ENCODE data around the gene FBN1.

Gene FBN1

DNA sequence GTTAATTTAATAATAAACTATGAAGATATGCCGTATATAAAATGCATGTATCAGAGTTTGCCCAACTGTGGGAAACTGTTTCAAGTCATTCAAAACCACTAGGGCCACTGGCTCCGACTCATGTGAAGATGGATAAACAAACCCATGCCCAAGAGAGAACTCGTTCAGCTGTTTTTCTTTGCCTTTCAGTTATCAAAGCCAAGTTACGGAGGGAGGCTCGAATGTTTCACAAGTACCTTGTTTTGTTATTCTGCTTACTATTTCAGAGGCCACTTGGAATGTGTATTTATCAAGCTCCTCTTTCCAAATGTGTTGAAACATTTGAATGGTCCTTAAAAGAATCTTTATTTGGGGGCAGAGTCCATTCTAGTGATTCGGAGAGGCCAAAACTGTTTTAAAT is 232.2 kb downstream of the FBN1 start:
- ATAC-seq (replicated peaks; ENCODE audit: extremely low read depth, poor library complexity, severe bottlenecking) (no peak), DNase-seq (ENCODE audit: low spot score in 2 of 2) (no peak)
- Mint-ChIP-seq H3K4me1 (no peaks in the 10 kb centered on the region), H3K27me3 (peaks cover 47% of the 10 kb centered on the region), H3K9me3 (no peaks in the 10 kb centered on the region), H3K4me3 (no peak overlapping the region), H3K36me3 (ENCODE audit: insufficient read depth) (no peaks in the 10 kb centered on the region), H3K27ac (ENCODE audit: low read depth) (no peak overlapping the region)

DNA sequence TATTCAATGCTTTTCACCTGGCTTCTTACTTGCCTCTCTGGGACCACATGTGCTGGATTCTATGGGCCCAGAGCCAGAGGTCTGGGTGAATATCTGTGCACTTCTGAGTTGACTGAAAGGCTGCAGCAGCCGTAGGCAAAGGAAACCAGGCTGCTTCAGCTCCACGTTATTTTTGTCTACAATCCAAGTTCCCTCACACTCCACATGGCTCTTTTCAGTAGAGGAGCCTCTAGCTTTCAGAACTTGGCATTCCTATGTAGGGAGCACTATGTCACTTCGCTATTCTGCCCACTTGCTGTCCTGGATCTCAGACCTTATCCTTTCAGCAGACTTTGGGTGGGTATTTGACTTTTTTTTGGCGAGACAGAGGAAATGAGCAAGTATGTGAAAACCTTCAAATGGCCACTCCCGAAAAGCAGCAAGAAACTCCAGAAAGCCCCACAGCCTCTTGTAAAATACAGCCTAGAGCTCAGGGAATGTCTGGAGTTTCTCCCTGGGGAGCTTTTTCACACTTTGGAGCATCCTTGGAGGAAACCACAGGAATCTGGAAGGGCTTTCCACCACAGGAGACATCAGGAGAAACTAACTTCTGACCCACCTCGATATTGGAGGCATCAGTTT is 233.4 kb downstream of the FBN1 start:
- no peak for ATAC-seq (replicated peaks; ENCODE audit: extremely low read depth, poor library complexity, severe bottlenecking)
- Mint-ChIP-seq H3K9me3 (no peaks in the 10 kb centered on the region), H3K4me1 (no peaks in the 10 kb centered on the region), H3K36me3 (ENCODE audit: insufficient read depth) (no peaks in the 10 kb centered on the region), H3K27ac (ENCODE audit: low read depth) (no peak overlapping the region), H3K4me3 (no peak overlapping the region), H3K27me3 (peaks cover 37% of the 10 kb centered on the region)
- DNase-seq (ENCODE audit: low spot score in 2 of 2), result no peak

DNA sequence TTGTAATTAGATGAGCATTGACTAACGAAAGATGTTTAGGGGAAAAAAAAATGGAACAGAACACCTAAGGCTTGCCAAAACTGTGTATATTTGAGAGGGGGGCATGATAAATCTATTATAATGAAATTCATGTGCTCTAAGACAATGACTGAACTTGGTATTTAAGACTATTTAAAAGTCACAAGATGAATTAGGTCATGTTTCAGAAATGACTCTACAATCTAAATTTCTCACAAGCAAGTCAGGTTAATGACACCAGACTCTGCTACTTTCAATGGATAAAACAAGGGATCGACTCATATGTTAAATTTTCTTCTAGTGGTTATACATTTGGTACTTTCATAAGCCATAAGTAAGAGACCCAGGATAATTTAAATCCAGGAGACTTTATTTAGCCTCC is 235.9 kb downstream of the FBN1 start:
- H3K36me3 Mint-ChIP-seq (ENCODE audit: insufficient read depth), result no peaks in the 10 kb centered on the region
- DNase-seq (ENCODE audit: low spot score in 2 of 2) (no peak), ATAC-seq (replicated peaks; ENCODE audit: extremely low read depth, poor library complexity, severe bottlenecking) (no peak)
- H3K9me3 Mint-ChIP-seq, result no peaks in the 10 kb centered on the region
- H3K27ac Mint-ChIP-seq (ENCODE audit: low read depth), result no peak overlapping the region
- no peaks in the 10 kb centered on the region for H3K4me1 Mint-ChIP-seq
- H3K4me3 Mint-ChIP-seq, result no peak overlapping the region
- peaks cover 33% of the 10 kb centered on the region for H3K27me3 Mint-ChIP-seq

DNA sequence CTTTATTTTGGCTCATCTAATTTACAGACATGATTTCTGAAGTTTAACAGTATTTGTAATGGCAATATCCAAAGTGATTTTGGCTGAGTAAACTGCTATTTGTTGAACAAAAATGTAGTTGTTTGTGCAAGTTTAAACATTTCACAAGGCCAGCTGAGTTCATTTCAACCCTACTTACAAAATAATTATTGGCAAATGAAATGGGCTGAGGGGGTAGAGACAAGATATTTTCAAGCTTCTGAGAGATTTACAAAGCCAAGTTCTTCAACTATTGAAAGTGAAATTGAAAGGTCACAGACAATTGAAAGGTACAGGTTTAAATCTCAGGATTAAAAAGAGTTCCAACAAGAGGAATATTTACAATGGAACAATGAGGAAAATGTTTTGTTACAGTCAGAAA is 237.2 kb downstream of the FBN1 start:
- H3K4me1 Mint-ChIP-seq, result no peaks in the 10 kb centered on the region
- no peaks in the 10 kb centered on the region for H3K9me3 Mint-ChIP-seq
- no peak for ATAC-seq (replicated peaks; ENCODE audit: extremely low read depth, poor library complexity, severe bottlenecking)
- H3K27me3 Mint-ChIP-seq, result peaks cover 23% of the 10 kb centered on the region
- H3K4me3 Mint-ChIP-seq, result no peak overlapping the region
- no peak overlapping the region for H3K27ac Mint-ChIP-seq (ENCODE audit: low read depth)
- DNase-seq (ENCODE audit: low spot score in 2 of 2), result no peak
- no peaks in the 10 kb centered on the region for H3K36me3 Mint-ChIP-seq (ENCODE audit: insufficient read depth)

DNA sequence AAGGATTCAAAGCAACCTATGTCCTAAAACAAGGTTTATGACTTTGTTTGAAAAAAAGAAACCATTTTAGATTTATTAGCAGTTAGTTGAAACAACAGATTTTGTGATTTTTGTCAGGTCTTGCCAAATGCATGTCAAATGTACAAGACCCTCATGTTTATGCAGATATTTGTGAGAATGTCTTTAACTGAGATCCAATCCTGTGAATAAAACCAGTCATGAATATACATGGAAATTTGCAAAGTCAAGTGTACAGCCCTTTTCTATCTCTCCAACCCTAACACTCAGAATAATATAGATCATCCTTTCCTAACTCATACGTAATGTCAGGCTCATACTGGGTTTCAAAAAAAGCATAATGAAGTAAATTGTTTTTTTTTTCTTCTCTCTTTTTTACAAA is 237.9 kb downstream of the FBN1 start:
- peaks cover 16% of the 10 kb centered on the region for H3K27me3 Mint-ChIP-seq
- H3K36me3 Mint-ChIP-seq (ENCODE audit: insufficient read depth), result no peaks in the 10 kb centered on the region
- DNase-seq (ENCODE audit: low spot score in 2 of 2) (no peak), ATAC-seq (replicated peaks; ENCODE audit: extremely low read depth, poor library complexity, severe bottlenecking) (no peak)
- no peak overlapping the region for H3K27ac Mint-ChIP-seq (ENCODE audit: low read depth)
- no peaks in the 10 kb centered on the region for H3K9me3 Mint-ChIP-seq
- H3K4me1 Mint-ChIP-seq, result no peaks in the 10 kb centered on the region
- no peak overlapping the region for H3K4me3 Mint-ChIP-seq

DNA sequence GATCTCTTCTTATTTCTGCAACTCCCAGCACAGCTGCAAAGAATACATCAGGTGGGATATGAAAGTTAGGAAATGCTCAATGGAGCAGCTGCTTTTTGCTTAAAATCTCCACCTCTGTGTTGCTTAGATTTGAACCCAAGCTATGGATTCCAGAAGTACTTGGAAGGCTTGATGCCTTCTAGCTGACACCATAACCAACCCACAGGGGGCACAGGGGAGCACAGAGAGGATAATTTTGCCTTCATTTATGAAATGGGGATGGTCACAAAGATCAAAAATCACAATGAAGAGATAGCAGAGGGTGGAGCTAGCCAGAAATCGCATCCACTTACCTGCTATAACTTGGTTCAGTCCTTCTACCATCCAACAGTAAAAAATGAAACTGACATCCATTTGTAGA is 238.6 kb downstream of the FBN1 start:
- Mint-ChIP-seq H3K4me3 (no peak overlapping the region), H3K36me3 (ENCODE audit: insufficient read depth) (no peaks in the 10 kb centered on the region), H3K27ac (ENCODE audit: low read depth) (no peak overlapping the region), H3K9me3 (no peaks in the 10 kb centered on the region), H3K4me1 (no peaks in the 10 kb centered on the region), H3K27me3 (peaks cover 10% of the 10 kb centered on the region)
- no peak for ATAC-seq (replicated peaks; ENCODE audit: extremely low read depth, poor library complexity, severe bottlenecking)
- DNase-seq (ENCODE audit: low spot score in 2 of 2), result no peak

DNA sequence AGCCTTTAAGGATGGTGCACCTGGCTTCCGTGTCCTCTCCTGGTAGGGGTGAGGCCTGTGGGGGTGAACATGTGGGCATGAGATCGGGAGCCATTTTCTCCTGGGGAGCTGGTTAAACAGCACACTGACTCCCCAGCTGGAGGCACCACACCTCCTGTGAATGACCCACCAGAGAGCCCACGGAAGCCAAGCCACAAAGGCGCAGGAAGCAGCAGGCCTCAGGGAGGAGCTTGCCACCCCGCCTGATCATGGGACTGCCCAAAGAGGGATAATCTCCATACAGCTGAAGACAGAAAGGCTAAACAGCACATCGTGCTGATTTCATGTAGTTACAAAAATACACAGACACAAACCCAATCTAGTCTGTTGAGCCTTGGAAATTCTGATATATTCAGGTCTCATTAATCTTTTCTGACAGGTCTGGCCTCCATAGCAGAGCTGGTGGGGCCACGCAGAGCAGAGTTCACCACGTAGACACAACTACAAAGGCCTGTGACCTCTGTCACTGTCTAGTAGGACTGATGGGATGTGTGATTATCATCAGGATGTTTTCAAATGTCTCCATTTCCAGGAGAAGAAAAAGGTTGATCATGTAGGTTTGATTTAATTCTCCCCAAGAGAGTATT is 239.1 kb downstream of the FBN1 start:
- DNase-seq (ENCODE audit: low spot score in 2 of 2) (no peak), ATAC-seq (replicated peaks; ENCODE audit: extremely low read depth, poor library complexity, severe bottlenecking) (no peak)
- Mint-ChIP-seq H3K9me3 (no peaks in the 10 kb centered on the region), H3K4me1 (no peaks in the 10 kb centered on the region), H3K36me3 (ENCODE audit: insufficient read depth) (no peaks in the 10 kb centered on the region), H3K27ac (ENCODE audit: low read depth) (no peak overlapping the region), H3K27me3 (peaks cover 10% of the 10 kb centered on the region), H3K4me3 (no peak overlapping the region)

DNA sequence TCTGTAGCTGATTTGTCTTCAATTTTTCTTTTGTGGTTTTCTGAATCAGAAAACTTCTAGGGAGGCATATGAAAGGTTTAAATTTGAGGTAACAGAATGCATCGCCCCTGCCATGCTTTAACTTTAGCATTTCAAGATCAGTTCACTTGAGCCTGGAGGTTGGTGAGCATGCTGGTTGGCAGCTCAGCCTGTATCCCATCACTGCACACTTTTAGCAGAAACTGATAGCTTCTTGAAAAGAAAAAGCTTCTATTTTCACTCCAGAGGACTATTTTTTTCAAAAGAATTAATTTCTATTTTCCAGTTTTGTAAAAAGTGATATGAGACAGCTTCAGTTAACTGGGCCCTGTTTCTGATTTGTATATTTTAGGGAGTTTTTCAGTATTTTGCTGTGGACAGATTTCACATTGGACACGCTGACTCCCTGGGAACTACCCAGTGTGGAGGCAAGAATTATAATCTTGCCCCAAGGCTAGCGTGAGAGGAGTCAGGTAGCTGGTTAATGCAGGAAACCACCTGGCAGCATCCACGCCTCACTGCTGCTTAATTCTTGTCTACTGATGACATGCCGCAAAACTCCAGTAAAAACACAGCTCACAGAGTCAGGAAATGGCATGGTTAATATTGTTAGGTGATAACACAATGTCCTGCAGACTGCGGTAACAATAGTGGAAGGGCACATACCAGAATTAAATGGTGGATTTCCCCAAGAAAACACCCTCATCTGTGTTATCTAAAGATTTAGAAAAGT is 242.9 kb downstream of the FBN1 start:
- Mint-ChIP-seq H3K4me3 (no peak overlapping the region), H3K27me3 (peaks cover 28% of the 10 kb centered on the region), H3K4me1 (no peaks in the 10 kb centered on the region), H3K27ac (ENCODE audit: low read depth) (no peak overlapping the region), H3K9me3 (no peaks in the 10 kb centered on the region), H3K36me3 (ENCODE audit: insufficient read depth) (no peaks in the 10 kb centered on the region)
- ATAC-seq (replicated peaks; ENCODE audit: extremely low read depth, poor library complexity, severe bottlenecking), result no peak
- DNase-seq (ENCODE audit: low spot score in 2 of 2), result no peak

DNA sequence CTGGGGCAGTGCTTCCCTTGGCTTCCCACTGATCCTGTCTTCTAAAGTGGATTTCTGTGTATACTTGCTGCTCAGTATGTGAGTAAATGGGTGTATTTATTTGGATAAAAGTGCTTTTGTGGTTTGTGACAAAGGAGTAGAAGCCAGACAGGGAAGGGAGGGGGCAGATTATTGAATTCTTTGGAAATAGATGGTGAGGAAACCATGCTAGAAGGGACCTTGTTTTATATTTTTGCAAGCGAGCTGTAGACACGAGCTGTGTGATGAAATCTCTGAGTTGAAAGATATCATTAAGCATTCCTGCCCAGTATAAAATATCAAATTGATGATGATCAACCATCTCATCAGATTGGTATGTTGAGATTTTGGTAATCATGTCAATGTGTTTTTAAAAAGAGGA is 245.4 kb downstream of the FBN1 start:
- Mint-ChIP-seq H3K27me3 (peaks cover 29% of the 10 kb centered on the region), H3K36me3 (ENCODE audit: insufficient read depth) (no peaks in the 10 kb centered on the region), H3K4me3 (no peak overlapping the region), H3K27ac (ENCODE audit: low read depth) (no peak overlapping the region), H3K9me3 (no peaks in the 10 kb centered on the region), H3K4me1 (no peaks in the 10 kb centered on the region)
- no peak for ATAC-seq (replicated peaks; ENCODE audit: extremely low read depth, poor library complexity, severe bottlenecking)
- no peak for DNase-seq (ENCODE audit: low spot score in 2 of 2)

DNA sequence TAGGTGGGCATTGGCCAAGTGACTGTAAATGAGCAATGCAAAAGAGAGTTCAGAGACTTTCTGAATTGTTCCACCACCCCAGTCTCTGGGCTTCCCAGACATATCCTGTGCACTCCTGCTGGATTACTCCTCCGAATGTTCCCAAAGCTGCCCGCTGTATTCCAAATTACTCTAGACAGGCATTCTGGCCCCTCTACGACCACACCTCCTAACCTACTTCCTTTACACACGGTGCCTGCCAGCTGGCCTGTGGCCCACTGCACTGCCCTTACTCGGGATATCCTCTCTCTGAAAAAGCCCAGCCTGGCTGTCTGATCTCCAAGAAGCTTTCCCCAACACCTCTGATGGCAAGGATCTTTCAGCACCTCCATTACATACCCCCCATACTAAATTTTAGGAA is 247.7 kb downstream of the FBN1 start:
- Mint-ChIP-seq H3K4me3 (no peak overlapping the region), H3K36me3 (ENCODE audit: insufficient read depth) (no peaks in the 10 kb centered on the region), H3K4me1 (no peaks in the 10 kb centered on the region), H3K27ac (ENCODE audit: low read depth) (no peak overlapping the region), H3K9me3 (no peaks in the 10 kb centered on the region), H3K27me3 (peaks cover 33% of the 10 kb centered on the region)
- ATAC-seq (replicated peaks; ENCODE audit: extremely low read depth, poor library complexity, severe bottlenecking) (no peak), DNase-seq (ENCODE audit: low spot score in 2 of 2) (no peak)

DNA sequence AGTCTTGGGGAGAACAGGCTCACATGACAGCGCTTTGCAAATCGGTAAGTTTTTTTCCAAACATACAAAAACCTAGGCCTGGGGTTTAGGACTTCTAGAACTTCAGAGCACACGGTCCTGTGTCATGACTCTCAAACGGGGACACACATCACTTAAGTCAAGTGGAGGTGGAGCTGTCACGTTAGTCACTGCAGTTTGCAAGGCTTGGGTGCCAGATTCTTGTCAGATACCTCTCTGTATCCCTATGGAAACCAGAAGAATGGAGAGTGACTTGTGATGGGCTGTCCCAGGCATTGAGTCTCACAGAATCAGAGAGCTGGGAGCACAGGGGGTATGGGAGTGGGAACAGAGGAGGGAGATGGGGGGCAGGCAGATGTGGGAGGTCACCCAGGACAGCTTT is 249.5 kb downstream of the FBN1 start:
- DNase-seq (ENCODE audit: low spot score in 2 of 2), result no peak
- Mint-ChIP-seq H3K9me3 (no peaks in the 10 kb centered on the region), H3K4me1 (no peaks in the 10 kb centered on the region), H3K27ac (ENCODE audit: low read depth) (no peak overlapping the region), H3K36me3 (ENCODE audit: insufficient read depth) (no peaks in the 10 kb centered on the region), H3K27me3 (peaks cover 42% of the 10 kb centered on the region), H3K4me3 (no peak overlapping the region)
- no peak for ATAC-seq (replicated peaks; ENCODE audit: extremely low read depth, poor library complexity, severe bottlenecking)

DNA sequence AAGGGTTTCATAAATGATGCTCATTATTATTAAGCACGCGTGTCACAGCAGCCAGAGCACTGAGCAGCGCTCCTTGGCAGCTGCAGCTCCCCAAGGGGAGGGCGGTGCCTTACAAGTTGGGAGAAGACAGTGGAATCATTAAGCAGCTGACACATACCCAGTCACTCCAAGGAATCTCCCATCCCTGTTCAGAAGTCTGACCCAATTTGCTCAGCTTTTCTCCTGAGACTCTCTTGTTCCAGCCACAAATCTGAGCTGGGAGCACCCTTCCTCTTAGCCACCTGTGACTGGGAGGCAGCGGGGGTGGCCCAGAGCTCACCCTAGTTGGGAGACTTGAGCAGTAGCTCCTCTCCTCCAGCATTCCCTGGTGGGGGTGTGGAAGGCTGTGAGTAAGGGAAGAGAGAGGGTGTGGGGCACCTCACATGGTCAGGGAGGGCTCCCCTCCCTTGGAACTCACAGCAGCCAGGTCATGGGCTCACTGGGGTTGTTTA is 249.9 kb downstream of the FBN1 start:
- Mint-ChIP-seq H3K4me3 (no peak overlapping the region), H3K4me1 (no peaks in the 10 kb centered on the region), H3K36me3 (ENCODE audit: insufficient read depth) (no peaks in the 10 kb centered on the region), H3K9me3 (no peaks in the 10 kb centered on the region), H3K27me3 (peaks cover 42% of the 10 kb centered on the region), H3K27ac (ENCODE audit: low read depth) (no peak overlapping the region)
- DNase-seq (ENCODE audit: low spot score in 2 of 2) (no peak), ATAC-seq (replicated peaks; ENCODE audit: extremely low read depth, poor library complexity, severe bottlenecking) (no peak)

DNA sequence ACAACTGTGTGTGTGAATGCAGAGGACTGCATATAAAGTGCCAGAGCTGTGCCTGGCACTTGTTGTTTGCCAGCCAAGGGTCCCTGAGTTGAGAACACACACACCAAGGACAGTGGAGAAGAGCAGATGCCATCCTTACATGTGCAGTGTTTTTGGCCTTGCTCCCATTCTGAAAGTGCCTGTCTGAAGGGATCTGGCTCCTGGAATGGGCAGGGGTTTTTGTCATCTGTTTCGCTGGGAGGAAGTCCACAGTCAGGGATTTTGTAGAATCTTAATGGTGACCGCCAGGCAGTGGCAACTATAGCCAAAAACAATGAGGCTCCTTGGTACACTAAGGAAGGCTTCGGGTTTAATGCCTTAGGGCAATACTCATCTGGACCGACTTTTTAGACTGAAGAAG is 250.5 kb downstream of the FBN1 start:
- Mint-ChIP-seq H3K36me3 (ENCODE audit: insufficient read depth) (no peaks in the 10 kb centered on the region), H3K27ac (ENCODE audit: low read depth) (no peak overlapping the region)
- no peak for ATAC-seq (replicated peaks; ENCODE audit: extremely low read depth, poor library complexity, severe bottlenecking)

More for the DNA sequence above, 250.5 kb downstream of the FBN1 start:
- Mint-ChIP-seq H3K4me1 (no peaks in the 10 kb centered on the region), H3K9me3 (no peaks in the 10 kb centered on the region), H3K27me3 (peaks cover 42% of the 10 kb centered on the region), H3K4me3 (no peak overlapping the region)
- DNase-seq (ENCODE audit: low spot score in 2 of 2), result no peak
